Colonic mucosa (tissue), 4 donors: ENCODE measurements around the gene SLC41A3. TPM values are rescaled to one million over a fixed set of nuclear protein-coding genes. Genes with fewer than 3 reads are reported as not detected.

Experiments
- DNase-seq: peaks from one replicate; pipeline ENCODE4 v3.0.0-alpha.2; 2020
- H3K27ac ChIP-seq: fragments of 200-600 bp; one replicate; pipeline ENCODE4 v1.8.0; 2021
- H3K27me3 ChIP-seq: fragments of 200-600 bp; one replicate; pipeline ENCODE4 v1.8.0; 2021
- H3K36me3 ChIP-seq: fragments of 200-600 bp; one replicate; pipeline ENCODE4 v1.8.0; 2021
- H3K4me1 ChIP-seq: fragments of 200-600 bp; one replicate; pipeline ENCODE4 v1.8.0; 2021; ENCODE audit warnings: mild to moderate bottlenecking
- H3K4me3 ChIP-seq: fragments of 200-600 bp; one replicate; pipeline ENCODE4 v1.8.0; 2021
- H3K9ac ChIP-seq, 2 donors: one replicate each; pipeline ENCODE4 v1.7.0; 2013; ENCODE audit warnings: control low read depth in 2 of 2, low read depth in 2 of 2, low read length in 2 of 2
- H3K9me3 ChIP-seq: fragments of 200-600 bp; one replicate; pipeline ENCODE4 v1.8.0; 2021
- CTCF ChIP-seq: fragments of 200-600 bp; IDR thresholded peaks from one replicate; pipeline ENCODE4 v1.8.0; 2022; ENCODE audit warnings: antibody characterized with exemption, mild to moderate bottlenecking
- intact Hi-C: fragments of 100-400 bp; cut with DNase I; formaldehyde crosslinking; loops from one replicate; pipeline ENCODE4 v1.14.1; 2022
- total RNA-seq, 2 donors: library from RNA; stranded (reverse); fragmentation: NEBNext Ultra II Directional in 1 of 2; extraction: Animal tissue kit (Norgen Biotek cat#: 25700) in 1 of 2; gene quantifications; one replicate each; pipeline ENCODE4 v1.2.1, GENCODE V29; 2021
- donor health status: healthy.
- donor health status: DM: no; HTN: no; CAD: no.
- donor health status: DM: no; HTN: no; CAD: no.

SLC41A3 gene
- total RNA-seq, 2 donors from 2014 or later = 27.6 to 33.1 TPM

GRCh38 chr3:126057936-126058335, 26.0 kb downstream of the SLC41A3 start:
- intact Hi-C loops = no loop called here
- Histone ChIP-seq H3K27ac (no peak overlapping the region), H3K36me3 (no peaks in the 10 kb centered on the region), H3K27me3 (no peaks in the 10 kb centered on the region), H3K4me3 (no peak overlapping the region), H3K9me3 (no peaks in the 10 kb centered on the region), H3K4me1 (no peaks in the 10 kb centered on the region), H3K9ac (no peak overlapping the region)
- no peak for DNase-seq
- no peak for TF ChIP-seq CTCF

- Histone ChIP-seq H3K27me3 (no peaks in the 10 kb centered on the region), H3K36me3 (no peaks in the 10 kb centered on the region), H3K9ac (no peak overlapping the region), H3K27ac (no peak overlapping the region), H3K4me1 (no peaks in the 10 kb centered on the region), H3K4me3 (no peak overlapping the region), H3K9me3 (no peaks in the 10 kb centered on the region)
- no peak for DNase-seq
- no peak for TF ChIP-seq CTCF
- intact Hi-C loops = no loop called here
Measured at GRCh38 chr3:126057501-126057819, 26.5 kb downstream of the SLC41A3 start.

DNA sequence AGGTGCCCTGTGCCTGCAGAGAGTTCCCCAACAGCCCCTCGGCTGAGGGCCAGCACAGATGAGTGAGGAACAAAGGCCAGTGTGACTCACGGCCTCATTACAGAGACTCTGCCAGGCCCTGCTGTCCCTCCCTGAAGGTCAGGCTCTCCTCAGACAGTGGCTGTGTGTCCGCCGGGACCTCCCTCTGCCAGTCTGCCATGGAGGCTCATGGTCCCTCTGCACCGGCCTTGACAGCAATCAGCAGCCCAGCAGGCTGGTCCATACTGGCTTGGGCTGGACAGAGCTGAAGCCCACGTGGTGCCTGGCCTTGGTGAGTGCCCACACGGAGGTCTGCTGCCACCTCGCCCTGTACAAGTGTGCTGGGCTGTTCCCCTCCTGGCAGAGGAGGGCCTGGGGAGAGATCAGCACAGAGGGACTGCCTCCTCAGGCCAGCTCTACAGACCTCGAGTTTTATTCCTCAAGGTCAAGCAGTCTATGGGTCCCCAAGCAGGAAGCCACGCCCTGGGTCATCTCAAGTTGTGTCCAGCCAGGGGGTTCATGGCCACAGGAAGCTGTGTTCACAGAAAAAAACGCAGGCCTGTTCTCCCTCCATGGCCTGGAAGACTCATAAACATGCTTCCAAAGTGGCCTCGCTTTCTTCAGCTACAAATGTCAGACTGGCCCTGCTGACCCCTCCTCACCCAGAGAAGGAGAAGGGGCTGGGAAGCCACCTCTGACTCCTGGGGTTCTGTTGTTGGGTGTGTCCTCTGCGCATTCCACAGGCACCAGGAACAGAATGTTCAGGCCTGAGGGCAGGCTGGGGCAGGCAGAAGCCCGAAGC, 27.0 kb downstream of the SLC41A3 start:
- no peaks in the 10 kb centered on the region for H3K36me3 ChIP-seq
- no peak for TF ChIP-seq CTCF
- no peaks in the 10 kb centered on the region for H3K27me3 ChIP-seq
- no peak overlapping the region for H3K9ac ChIP-seq
- H3K27ac ChIP-seq = no peak overlapping the region
- H3K9me3 ChIP-seq = no peaks in the 10 kb centered on the region
- no peak for DNase-seq
- intact Hi-C loops = no loop called here
- H3K4me1 ChIP-seq = no peaks in the 10 kb centered on the region
- H3K4me3 ChIP-seq = no peak overlapping the region

- DNase-seq = no peak
- no peak overlapping the region for H3K9ac ChIP-seq
- no peaks in the 10 kb centered on the region for H3K27me3 ChIP-seq
- no peaks in the 10 kb centered on the region for H3K36me3 ChIP-seq
- H3K4me3 ChIP-seq = no peak overlapping the region
- no peak for TF ChIP-seq CTCF
- intact Hi-C loops = no loop called here
- H3K4me1 ChIP-seq = no peaks in the 10 kb centered on the region
- H3K9me3 ChIP-seq = no peaks in the 10 kb centered on the region
- H3K27ac ChIP-seq = no peak overlapping the region
Measured at GRCh38 chr3:126056088-126056487, 27.8 kb downstream of the SLC41A3 start.

DNA sequence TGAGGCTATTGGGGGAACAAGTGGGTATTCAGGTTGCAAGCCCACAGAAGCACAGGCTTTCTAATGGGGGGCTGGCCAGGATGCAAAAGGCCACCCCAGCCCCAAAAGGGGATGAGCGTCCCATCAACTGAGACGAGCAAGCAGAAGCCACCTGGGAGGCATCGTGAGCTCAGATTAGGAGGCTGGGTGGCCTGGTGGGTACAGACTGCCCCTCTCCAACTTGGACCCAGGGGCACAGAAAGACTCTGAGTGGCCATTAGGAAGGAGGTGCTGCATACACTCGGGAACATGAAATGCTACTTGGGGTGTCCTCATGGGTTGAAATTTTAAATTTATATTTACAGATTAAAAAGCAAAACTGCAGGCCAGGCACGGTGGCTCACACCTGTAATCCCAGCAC, 29.1 kb downstream of the SLC41A3 start:
- DNase-seq = no peak
- Histone ChIP-seq H3K27ac (no peak overlapping the region), H3K9ac (no peak overlapping the region), H3K36me3 (no peaks in the 10 kb centered on the region), H3K9me3 (no peaks in the 10 kb centered on the region), H3K4me3 (no peak overlapping the region), H3K4me1 (no peaks in the 10 kb centered on the region), H3K27me3 (no peaks in the 10 kb centered on the region)
- intact Hi-C loops = no loop called here
- TF ChIP-seq CTCF = no peak
